HEK293 (cell line): ENCODE results near the gene EQTN.

Source experiments
- CTCF ChIA-PET: fragments of 350-600 bp; formaldehyde crosslinking; extraction: SDS; loops from one replicate; lab custom pipeline; 2021; ENCODE audit warnings: antibody characterized with exemption; lab: Yijun Ruan, JAX
- POLR2A ChIA-PET: fragments of 300-600 bp; formaldehyde crosslinking; extraction: SDS; loops from one replicate; lab custom pipeline; 2020; ENCODE audit warnings: antibody characterized with exemption, inconsistent platforms; lab: Yijun Ruan, JAX
- H3K27ac ChIP-seq: fragments of 200-500 bp; sonication (Bioruptor generic); 2 replicates; pipeline ENCODE4 v1.5.1; 2014; ENCODE audit warnings: low read depth, low read length, control low read depth, inconsistent platforms; ENCODE audit errors: extremely low read depth
- H3K36me3 ChIP-seq, 2 experiments: fragments of 200-500 bp in 1 of 2; sonication (Bioruptor generic) in 1 of 2; 1 replicate in 1 of 2; 2 replicates in 1 of 2; pipeline ENCODE4 v1.5.1; 2014 to 2017; ENCODE audit warnings: inconsistent platforms in 2 of 2, low read length in 2 of 2; ENCODE audit not compliant: control insufficient read depth in 2 of 2, insufficient read depth in 1 of 2
- H3K4me1 ChIP-seq: fragments of 200-500 bp; sonication (Bioruptor generic); 2 replicates; pipeline ENCODE4 v1.5.1; 2014; ENCODE audit warnings: mild to moderate bottlenecking, low read length, inconsistent platforms; ENCODE audit not compliant: control insufficient read depth, insufficient read depth
- H3K4me3 ChIP-seq: 2 replicates; pipeline ENCODE4 v1.5.1; 2011; ENCODE audit warnings: low read depth, mild to moderate bottlenecking, control low read depth, low read length, moderate library complexity
- H3K9me3 ChIP-seq: fragments of 200-500 bp; sonication (Bioruptor generic); 2 replicates; pipeline ENCODE4 v1.5.1; 2014; ENCODE audit warnings: low read depth, low read length, inconsistent platforms; ENCODE audit not compliant: control insufficient read depth, insufficient read depth
- IKZF3 ChIP-seq: fragments of 450-650 bp; IDR thresholded peaks from 2 replicates; pipeline ENCODE4 v1.5.0; 2018; ENCODE audit warnings: missing biosample characterization, mild to moderate bottlenecking, missing genetic modification characterization, moderate library complexity
- KLF1 ChIP-seq: fragments of 450-650 bp; formaldehyde crosslinking; IDR thresholded peaks from 2 replicates; pipeline ENCODE4 v1.5.1; 2016; ENCODE audit warnings: missing biosample characterization, missing genetic modification characterization
- PRDM1 ChIP-seq: fragments of 450-650 bp; formaldehyde crosslinking; IDR thresholded peaks from 2 replicates; pipeline ENCODE4; 2016; ENCODE audit warnings: missing biosample characterization, missing genetic modification characterization
- TCF7L2 ChIP-seq: IDR thresholded peaks from 2 replicates; pipeline ENCODE4 v1.6.1; 2011; ENCODE audit warnings: low read depth, mild to moderate bottlenecking, inconsistent platforms, low read length, moderate library complexity, borderline replicate concordance
- ZEB2 ChIP-seq: fragments of 450-650 bp; formaldehyde crosslinking; IDR thresholded peaks from 2 replicates; pipeline ENCODE4 v1.5.1; 2016; ENCODE audit warnings: missing biosample characterization, missing genetic modification characterization
- ZFP41 ChIP-seq: fragments of 450-650 bp; formaldehyde crosslinking; IDR thresholded peaks from 2 replicates; pipeline ENCODE4 v1.5.1; 2016; ENCODE audit warnings: missing biosample characterization, missing genetic modification characterization, borderline replicate concordance
- ZFP69B ChIP-seq: fragments of 450-650 bp; formaldehyde crosslinking; IDR thresholded peaks from 2 replicates; pipeline ENCODE4 v1.5.1; 2016; ENCODE audit warnings: missing biosample characterization, missing genetic modification characterization
- ZNF133 ChIP-seq: fragments of 450-650 bp; formaldehyde crosslinking; IDR thresholded peaks from 2 replicates; pipeline ENCODE4 v1.5.1; 2016; ENCODE audit warnings: missing biosample characterization, missing genetic modification characterization
- ZNF174 ChIP-seq: fragments of 450-650 bp; formaldehyde crosslinking; IDR thresholded peaks from 2 replicates; pipeline ENCODE4 v1.5.0; 2017; ENCODE audit warnings: missing biosample characterization, mild to moderate bottlenecking, missing genetic modification characterization
- ZNF214 ChIP-seq: fragments of 450-650 bp; formaldehyde crosslinking; IDR thresholded peaks from 2 replicates; pipeline ENCODE4 v1.5.1; 2017; ENCODE audit warnings: missing biosample characterization, mild to moderate bottlenecking, missing genetic modification characterization, borderline replicate concordance
- ZNF221 ChIP-seq: fragments of 450-650 bp; formaldehyde crosslinking; IDR thresholded peaks from 2 replicates; pipeline ENCODE4 v1.5.1; 2017; ENCODE audit warnings: missing biosample characterization, missing genetic modification characterization, borderline replicate concordance
- ZNF248 ChIP-seq: fragments of 450-650 bp; formaldehyde crosslinking; IDR thresholded peaks from 2 replicates; pipeline ENCODE4 v1.5.1; 2017; ENCODE audit warnings: missing biosample characterization, missing genetic modification characterization
- ZNF335 ChIP-seq: fragments of 450-650 bp; formaldehyde crosslinking; conservative IDR thresholded peaks from 2 replicates; pipeline ENCODE4 v1.5.1; 2016; ENCODE audit warnings: missing biosample characterization, missing genetic modification characterization
- ZNF426 ChIP-seq: fragments of 450-650 bp; formaldehyde crosslinking; IDR thresholded peaks from 2 replicates; pipeline ENCODE4 v1.5.1; 2017; ENCODE audit warnings: missing biosample characterization, missing genetic modification characterization, mild to moderate bottlenecking, inconsistent platforms, moderate library complexity
- ZNF514 ChIP-seq: fragments of 450-650 bp; formaldehyde crosslinking; IDR thresholded peaks from 2 replicates; pipeline ENCODE4 v1.5.1; 2016; ENCODE audit warnings: missing biosample characterization, missing genetic modification characterization
- ZNF548 ChIP-seq: fragments of 450-650 bp; formaldehyde crosslinking; IDR thresholded peaks from 2 replicates; pipeline ENCODE4 v1.5.1; 2016; ENCODE audit warnings: missing biosample characterization, missing genetic modification characterization
- ZNF610 ChIP-seq: fragments of 450-650 bp; formaldehyde crosslinking; IDR thresholded peaks from 2 replicates; pipeline ENCODE4 v1.5.1; 2016; ENCODE audit warnings: missing biosample characterization, missing genetic modification characterization, borderline replicate concordance
- ZNF623 ChIP-seq: fragments of 450-650 bp; formaldehyde crosslinking; IDR thresholded peaks from 2 replicates; pipeline ENCODE4 v1.5.1; 2016; ENCODE audit warnings: missing biosample characterization, missing genetic modification characterization
- ZNF654 ChIP-seq: fragments of 450-650 bp; formaldehyde crosslinking; IDR thresholded peaks from 2 replicates; pipeline ENCODE4 v1.5.1; 2016; ENCODE audit warnings: low read depth, missing biosample characterization, missing genetic modification characterization
- ZNF692 ChIP-seq: fragments of 450-650 bp; formaldehyde crosslinking; IDR thresholded peaks from 2 replicates; pipeline ENCODE4 v1.5.1; 2016; ENCODE audit warnings: missing biosample characterization, missing genetic modification characterization
- ZNF785 ChIP-seq: fragments of 450-650 bp; formaldehyde crosslinking; IDR thresholded peaks from 2 replicates; pipeline ENCODE4 v1.5.1; 2016; ENCODE audit warnings: missing biosample characterization, missing genetic modification characterization
- ZNF792 ChIP-seq: fragments of 450-650 bp; formaldehyde crosslinking; IDR thresholded peaks from 2 replicates; pipeline ENCODE4 v1.5.1; 2016; ENCODE audit warnings: missing biosample characterization, missing genetic modification characterization
- ZNF843 ChIP-seq: fragments of 450-650 bp; formaldehyde crosslinking; IDR thresholded peaks from 2 replicates; pipeline ENCODE4 v1.5.1; 2016; ENCODE audit warnings: missing biosample characterization, missing genetic modification characterization
- ZXDB ChIP-seq: fragments of 450-650 bp; formaldehyde crosslinking; IDR thresholded peaks from 2 replicates; pipeline ENCODE4 v1.5.1; 2016; ENCODE audit warnings: missing biosample characterization, missing genetic modification characterization
- TF ChIP-seq, protein P1 (sequence below): fragments of 450-650 bp; formaldehyde crosslinking; IDR thresholded peaks from 2 replicates; pipeline ENCODE4 v1.5.1; 2016; ENCODE audit warnings: missing biosample characterization, missing genetic modification characterization

EQTN gene

GRCh38 chr9:27311184-27311583 is 14.2 kb upstream of the EQTN start:
- CTCF ChIA-PET = interaction anchor here (0.5 to 1.3 kb wide), 2 partner anchors 138 to 219 kb away, joined by 3 read pairs; no protein-coding TSS in a partner anchor
- TF ChIP-seq ZNF843 (tag by site-specific recombination) (no peak), ZNF133 (tag by site-specific recombination) (no peak), ZNF692 (tag by site-specific recombination) (no peak), ZXDB (no peak), ZNF214 (no peak), ZNF174 (no peak), ZNF514 (tag by site-specific recombination) (no peak)
- TF ChIP-seq, all 188 proteins: peak for 0
- Histone ChIP-seq H3K9me3 (no peaks in the 10 kb centered on the region), H3K4me3 (no peak overlapping the region), H3K36me3 (no peaks in the 10 kb centered on the region), H3K27ac (no peak overlapping the region), H3K4me1 (no peaks in the 10 kb centered on the region)
- POLR2A ChIA-PET = no interaction called here

DNA sequence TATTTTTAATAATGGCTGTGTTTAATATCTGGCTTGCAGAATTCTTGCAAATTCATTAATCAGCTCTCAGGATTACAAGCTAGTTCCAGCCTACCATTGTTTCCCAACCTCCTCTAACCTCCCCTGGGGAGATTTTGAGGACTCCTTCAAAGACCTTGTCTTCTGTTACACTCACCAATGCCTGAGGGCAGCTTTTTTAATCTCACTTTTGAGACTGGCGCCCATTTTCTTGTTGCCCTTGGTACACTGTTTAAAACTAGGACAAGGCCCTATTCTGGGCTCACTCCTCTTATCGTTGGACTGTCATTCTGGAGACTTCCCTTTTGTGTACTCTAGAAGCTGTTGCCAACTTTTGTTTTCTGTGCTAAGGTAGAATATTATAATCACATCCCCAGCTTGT is 13.6 kb upstream of the EQTN start:
- no peaks in the 10 kb centered on the region for H3K4me1 ChIP-seq
- H3K9me3 ChIP-seq = no peaks in the 10 kb centered on the region
- no peak overlapping the region for H3K4me3 ChIP-seq
- ChIA-PET POLR2A (no interaction called here), CTCF (interaction anchor here (0.5 to 1.3 kb wide), 3 partner anchors 22 to 220 kb away, joined by 3 to 9 read pairs (median 3); no protein-coding TSS in a partner anchor)
- no peaks in the 10 kb centered on the region for H3K36me3 ChIP-seq
- no peak for TF ChIP-seq ZNF426 (tag by site-specific recombination)
- TF ChIP-seq ZFP41 = no peak
- TF ChIP-seq ZNF623 (tag by site-specific recombination) = no peak
- no peak for TF ChIP-seq PRDM1 (tag by site-specific recombination)
- no peak for TF ChIP-seq ZNF785 (tag by site-specific recombination)
- no peak for TF ChIP-seq TCF7L2
- TF ChIP-seq, protein P1, sequence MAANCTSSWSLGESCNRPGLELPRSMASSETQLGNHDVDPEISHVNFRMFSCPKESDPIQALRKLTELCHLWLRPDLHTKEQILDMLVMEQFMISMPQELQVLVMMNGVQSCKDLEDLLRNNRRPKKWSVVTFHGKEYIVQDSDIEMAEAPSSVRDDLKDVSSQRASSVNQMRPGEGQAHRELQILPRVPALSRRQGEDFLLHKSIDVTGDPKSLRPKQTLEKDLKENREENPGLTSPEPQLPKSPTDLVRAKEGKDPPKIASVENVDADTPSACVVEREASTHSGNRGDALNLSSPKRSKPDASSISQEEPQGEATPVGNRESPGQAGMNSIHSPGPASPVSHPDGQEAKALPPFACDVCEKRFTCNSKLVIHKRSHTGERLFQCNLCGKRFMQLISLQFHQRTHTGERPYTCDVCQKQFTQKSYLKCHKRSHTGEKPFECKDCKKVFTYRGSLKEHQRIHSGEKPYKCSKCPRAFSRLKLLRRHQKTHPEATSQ (tag by site-specific recombination) = no peak
- no peak for TF ChIP-seq ZNF654 (tag by site-specific recombination)
- TF ChIP-seq ZNF792 (tag by site-specific recombination) = no peak
- TF ChIP-seq ZNF335 (tag by site-specific recombination) = no peak
- TF ChIP-seq ZNF221 (tag by site-specific recombination) = no peak
- TF ChIP-seq IKZF3 (tag by site-specific recombination) = no peak
- TF ChIP-seq ZNF248 (tag by site-specific recombination) = no peak
- no peak for TF ChIP-seq ZNF610 (tag by site-specific recombination)
- TF ChIP-seq ZEB2 = no peak
- TF ChIP-seq ZNF548 (tag by site-specific recombination) = no peak
- TF ChIP-seq ZFP69B (tag by site-specific recombination) = no peak
- TF ChIP-seq KLF1 (tag by site-specific recombination) = no peak
- no peak overlapping the region for H3K27ac ChIP-seq
